ENCODE results near the gene ANKS1B.

ANKS1B gene

DNA sequence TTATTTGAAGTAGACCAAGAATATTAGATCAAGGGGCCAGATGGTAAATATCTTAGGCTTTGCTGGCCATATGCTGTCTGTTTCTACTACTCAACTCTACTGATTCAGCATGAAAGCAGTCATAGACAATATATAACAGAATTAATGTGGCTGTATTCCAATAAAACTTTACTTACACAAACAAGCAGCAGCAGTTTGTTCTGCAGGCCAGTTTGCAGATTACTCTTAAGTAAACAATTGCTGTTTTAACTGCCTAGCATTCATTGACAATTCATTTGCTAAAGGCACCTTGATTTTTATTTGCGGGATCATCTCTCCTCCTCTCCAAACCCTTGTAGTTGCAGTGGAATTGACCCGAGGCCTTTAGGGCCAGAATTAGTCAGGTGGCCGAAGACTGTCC, 431.3 kb downstream of the ANKS1B start:
- no peak for DNase-seq

- no peak for DNase-seq
Measured at GRCh38 chr12:99552022-99552421, 432.7 kb downstream of the ANKS1B start.

DNA sequence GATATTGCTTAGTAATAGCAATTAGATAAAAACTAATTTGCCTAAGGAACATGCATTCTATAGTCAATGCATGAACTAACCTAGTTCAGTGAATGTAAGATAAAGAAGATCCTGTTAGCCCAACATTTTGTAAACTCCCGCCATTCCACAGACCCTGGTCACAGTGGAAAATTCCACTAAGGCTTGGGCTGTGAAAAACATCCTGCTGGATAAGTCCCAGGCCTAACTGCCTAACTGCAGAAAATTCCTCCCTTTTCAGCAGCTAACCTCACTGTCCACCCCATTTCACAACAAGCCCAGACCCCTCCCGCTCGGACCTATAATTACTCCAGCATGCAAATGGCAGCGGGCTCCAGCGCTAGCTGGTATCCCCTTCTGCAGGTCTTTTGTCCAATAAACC, 435.1 kb downstream of the ANKS1B start:
- DNase-seq = no peak

DNA sequence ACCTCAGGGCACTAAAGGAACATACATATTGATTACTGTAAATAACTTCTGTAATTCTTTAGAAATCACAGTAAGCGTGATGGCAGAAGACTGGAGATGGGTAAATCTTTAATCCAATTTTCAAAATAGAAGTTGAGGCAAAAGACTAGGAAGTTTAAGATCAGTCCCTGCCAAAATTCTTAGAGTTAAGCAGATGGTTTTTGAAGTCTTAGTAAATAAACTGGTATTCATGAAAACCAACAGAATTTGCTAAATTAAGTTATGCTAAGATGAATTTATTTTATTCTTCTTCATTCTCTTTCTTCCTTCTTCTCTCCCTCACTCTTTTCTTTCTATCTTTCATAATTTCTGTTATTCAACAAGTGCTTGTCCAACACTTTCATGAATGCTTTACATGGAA, 435.5 kb downstream of the ANKS1B start:
- no peak for DNase-seq

DNA sequence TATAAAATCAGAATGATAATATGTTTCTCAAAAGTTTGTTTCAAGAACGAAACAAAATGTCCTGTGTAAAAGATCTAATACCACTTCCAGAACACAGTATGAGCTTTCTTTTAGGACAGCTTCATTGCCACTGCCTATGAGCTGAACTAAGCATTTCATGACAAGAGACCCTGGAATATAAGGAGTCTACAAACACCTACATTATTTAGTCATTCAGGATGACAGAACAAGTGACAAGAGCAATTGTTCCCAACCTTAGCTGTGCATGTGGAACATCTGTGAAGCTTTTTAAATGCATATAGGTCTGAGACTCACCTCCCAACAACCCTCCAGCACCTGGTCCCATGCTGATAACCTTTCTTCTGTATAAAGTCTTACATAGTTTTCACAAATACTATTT, 440.3 kb downstream of the ANKS1B start:
- DNase-seq = no peak

DNA sequence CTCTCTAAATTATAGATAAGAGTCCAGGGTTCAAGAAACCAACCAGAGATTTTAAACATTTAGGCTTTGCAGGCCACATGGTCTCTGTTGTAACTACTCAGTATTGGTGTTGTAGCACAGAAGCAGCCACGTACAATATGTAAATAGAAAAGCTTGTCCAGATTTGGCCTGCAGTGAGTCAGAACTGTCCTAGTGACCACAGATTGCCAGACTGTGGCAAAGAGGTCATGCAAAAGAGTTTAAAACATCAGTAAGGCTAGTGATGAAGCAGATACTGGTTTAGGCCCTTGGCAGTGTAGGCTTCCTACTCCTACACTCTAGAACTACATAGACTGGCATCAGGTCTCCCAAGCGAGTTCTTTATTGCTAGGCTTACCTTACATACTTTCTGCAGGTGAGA, 454.8 kb downstream of the ANKS1B start:
- no peak for DNase-seq

DNA sequence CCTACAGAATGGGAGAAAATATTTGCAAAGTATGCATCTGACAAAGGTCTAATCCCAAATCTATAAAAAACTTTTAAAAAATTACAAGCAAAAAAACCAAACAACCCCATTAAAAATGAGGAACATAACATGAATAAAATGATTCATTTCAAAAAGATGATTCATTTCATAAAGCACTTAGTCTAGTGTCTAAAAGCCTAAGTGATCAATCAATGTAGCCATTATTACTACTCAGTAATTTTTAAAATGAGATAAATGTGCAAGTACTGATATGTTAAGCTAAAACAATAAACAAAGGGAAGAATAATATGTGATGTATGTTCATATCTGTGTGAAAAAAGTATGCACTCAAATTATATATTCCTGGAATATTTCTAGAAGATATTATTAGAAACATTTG, 456.3 kb downstream of the ANKS1B start:
- no peak for DNase-seq

DNA sequence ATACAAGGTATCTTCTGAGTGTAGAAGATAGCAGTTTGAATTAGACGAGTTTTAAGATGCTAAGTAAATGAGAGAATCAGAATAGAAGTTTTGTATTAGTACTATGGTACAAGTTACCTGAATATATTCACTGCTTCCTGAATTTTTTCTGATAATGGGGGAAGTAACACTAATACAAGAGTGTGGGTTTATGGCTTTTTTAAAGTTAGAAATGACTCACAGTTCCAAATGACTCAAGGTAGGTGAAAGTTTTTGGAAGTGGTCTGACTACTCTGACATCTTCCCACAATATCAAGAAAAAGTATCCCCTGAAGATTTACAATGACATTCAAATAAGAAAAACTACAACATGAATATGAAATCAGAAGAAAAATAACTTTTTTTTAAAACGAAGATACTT, 460.9 kb downstream of the ANKS1B start:
- DNase-seq = no peak

DNA sequence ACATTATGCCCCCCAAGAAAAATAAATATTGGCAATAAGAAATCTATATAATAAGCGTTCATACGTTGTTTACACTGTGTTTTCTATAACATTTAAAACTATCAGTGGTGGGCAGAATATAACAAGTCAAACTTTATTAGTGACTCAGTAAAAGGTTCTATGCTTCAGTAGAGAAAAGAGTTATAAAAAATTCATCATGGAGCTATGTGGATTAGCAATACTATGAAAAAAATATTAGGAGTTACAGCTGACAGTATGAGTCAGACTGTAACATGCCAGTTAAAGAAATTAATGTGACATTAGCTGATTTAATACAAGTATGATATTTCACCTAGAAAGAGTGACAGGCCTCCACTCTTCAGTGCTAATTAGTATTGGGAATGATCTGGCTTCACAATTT, 462.3 kb downstream of the ANKS1B start:
- DNase-seq = no peak

DNA sequence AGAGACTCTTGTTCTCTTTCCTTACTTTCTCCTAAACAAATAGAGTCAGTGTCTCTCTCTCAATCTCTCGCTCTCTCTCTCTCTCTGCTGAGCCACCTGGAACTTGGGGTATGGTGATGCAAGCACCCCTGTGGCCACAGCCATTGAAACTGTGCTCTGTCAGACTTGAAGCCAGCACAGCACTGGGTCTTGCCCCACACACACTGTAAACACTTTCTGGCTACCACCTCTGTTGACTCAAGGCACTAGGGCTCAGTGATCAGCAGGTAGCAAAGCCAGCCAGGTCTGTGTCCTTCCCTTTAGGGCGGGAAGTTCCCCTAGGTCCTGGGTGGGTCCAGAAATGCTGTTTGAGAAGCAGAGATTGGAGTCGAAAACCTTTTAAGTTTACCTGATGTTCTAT, 463.1 kb downstream of the ANKS1B start:
- no peak for DNase-seq

DNA sequence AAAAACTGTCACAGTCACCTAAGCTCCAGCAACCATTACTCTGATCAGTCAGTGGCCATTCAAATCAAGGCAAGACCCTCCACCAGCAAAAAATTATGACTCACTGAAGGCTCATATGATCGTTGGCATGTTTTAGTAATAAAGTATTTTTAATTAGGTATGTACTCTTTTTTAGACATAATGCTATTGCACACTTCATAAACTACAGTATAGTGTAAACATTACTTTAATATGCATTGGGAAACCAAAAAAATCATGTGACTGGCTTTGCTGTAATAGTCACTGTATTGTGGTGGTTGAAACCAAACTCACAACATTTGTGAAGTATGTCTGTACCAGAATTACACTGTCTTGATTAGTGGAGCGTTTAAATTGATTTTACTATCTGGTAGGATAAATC, 471.7 kb downstream of the ANKS1B start:
- DNase-seq = no peak

GRCh38 chr12:99505805-99506204, 478.9 kb downstream of the ANKS1B start:
- no peak for DNase-seq

DNA sequence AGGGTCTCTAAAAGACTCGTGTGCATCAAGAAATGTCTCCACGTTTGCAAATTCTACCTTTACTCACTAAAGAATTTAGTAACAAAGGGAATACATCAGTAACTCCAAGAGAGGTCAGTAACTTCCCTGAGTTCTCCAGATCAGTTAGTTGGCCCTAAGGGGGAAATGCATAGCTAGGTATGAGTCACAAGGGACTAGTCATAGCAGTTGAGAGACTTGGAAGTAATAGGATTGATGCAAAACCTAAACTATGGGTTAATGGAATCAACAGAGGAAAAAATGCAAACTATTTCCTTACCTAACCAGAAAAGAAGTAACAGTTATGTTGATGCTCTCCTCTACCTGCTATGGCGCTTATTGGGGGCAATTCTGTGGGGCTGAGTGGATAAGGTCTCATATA, 486.0 kb downstream of the ANKS1B start:
- no peak for DNase-seq

DNA sequence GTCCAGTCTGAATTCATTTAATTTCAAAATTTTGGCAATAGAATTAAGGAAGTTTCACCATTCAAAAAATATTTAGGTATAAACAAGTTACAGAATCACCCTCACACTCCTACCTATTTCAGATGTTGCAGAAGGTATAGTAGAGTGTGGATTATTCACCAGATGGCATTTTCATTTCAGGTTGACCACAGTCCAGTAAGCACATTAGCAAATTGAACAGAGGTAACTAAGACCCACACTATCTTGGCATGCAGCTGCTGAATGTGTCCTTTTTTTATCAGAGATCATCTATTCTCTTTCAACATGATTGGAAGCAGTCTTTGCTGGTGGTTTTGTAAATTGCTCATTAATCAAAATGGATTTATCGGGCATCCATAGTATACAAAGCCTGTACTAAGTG, 488.9 kb downstream of the ANKS1B start:
- DNase-seq = no peak

DNA sequence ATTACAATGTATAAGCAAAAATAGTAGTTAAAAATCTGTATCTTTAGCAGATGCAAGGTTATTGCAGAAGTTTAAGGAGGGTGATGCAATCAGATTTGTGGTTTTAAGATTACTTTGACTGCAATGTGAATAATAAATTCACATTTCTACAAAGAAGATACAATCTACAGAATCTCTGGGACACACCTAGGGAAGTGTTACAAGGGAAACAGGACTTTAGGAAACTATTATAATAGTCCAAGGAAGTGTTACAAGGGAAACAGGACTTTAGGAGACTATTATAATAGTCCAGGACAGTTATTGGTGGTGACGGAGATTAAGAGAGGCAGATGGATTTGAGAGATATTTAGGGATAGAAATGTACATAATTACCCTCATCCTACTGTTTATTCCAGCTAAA, 491.5 kb downstream of the ANKS1B start:
- DNase-seq = no peak

DNA sequence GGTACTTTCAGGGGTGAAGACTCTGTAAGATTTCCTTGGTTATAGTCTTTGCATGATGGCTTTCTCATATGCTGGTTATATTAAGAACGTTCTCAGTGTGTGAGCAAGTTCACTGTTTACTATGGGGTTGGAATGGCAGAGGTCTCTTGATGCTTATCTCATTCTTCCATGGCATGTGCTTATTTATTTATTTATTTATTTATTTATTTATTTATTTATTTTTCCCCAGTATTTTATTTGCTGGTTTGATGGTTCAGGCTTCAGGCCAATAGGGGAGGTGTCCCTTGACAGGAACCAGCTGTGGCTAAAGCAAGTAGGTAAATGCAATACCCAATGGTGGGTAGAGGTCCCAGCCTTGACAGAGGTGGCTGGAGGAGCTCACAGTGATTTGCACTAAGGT, 498.5 kb downstream of the ANKS1B start:
- no peak for DNase-seq

DNA sequence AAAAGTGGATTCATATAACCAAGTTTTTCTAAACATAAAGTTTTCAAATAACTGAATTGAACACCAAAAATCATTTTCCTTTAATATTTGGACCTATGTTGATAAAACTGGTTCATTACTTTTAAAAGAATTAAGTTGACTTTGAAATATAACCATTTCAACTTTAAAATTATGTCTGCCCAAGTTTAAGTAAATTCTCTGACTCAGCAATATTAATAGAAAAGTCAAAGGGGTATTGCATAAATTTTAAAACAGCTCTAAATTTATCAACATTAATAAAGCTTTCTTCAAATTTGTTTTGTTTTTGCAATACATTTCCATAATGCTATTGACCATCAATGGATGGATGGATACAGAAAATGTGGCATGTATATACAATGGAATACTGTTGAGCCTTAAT, 505.6 kb downstream of the ANKS1B start:
- no peak for DNase-seq

DNA sequence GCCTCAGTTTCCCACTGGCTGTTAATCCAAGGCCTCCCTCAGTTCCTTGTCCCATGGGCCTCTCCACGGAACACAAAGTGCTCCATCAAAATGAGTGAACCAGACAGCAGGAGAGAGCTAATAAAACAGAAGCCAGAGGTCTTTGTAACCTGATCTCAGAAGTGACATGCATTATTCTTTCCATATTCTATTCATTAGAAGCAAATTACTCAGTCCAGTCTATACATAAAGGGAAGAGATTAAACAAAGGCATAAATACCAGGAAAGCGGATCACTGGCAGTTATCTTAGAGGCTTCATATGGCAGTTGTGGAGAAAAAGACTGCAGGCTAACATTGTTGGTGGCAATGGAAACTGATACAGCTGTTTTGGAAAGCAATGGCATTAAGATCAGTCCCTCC, 507.8 kb downstream of the ANKS1B start:
- no peak for DNase-seq

- no peak for DNase-seq
Measured at GRCh38 chr12:99455350-99456035, 529.2 kb downstream of the ANKS1B start.

DNA sequence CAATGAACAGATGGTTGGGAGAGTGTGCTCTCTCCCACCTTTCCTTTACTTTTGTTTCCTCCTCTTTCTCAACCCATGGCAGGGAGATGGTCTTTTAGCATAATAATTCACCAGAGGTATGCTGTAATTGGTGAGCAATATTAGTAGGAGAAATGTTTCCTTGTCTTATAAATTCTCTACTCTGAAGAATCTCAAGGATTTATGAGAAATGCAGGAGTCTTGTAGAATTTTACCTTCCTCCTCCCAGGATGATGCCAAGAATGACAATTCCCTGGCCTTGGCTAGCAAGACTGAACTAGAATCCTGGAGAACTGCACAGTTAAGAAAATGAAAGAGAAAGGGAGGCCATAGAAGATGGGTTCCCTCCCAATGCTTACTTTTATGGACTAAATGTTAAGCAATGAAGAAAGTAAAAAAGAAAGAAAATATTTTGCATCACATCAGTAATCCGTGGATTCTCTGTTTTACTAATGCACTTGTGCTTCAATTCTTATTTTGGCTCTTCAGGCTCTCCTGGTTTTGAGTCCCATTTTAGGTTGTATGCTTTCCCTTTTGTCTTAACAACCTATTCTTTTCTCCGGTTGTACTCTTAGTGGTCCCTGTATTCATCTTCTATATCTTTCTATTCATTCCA, 530.1 kb downstream of the ANKS1B start:
- DNase-seq = no peak

DNA sequence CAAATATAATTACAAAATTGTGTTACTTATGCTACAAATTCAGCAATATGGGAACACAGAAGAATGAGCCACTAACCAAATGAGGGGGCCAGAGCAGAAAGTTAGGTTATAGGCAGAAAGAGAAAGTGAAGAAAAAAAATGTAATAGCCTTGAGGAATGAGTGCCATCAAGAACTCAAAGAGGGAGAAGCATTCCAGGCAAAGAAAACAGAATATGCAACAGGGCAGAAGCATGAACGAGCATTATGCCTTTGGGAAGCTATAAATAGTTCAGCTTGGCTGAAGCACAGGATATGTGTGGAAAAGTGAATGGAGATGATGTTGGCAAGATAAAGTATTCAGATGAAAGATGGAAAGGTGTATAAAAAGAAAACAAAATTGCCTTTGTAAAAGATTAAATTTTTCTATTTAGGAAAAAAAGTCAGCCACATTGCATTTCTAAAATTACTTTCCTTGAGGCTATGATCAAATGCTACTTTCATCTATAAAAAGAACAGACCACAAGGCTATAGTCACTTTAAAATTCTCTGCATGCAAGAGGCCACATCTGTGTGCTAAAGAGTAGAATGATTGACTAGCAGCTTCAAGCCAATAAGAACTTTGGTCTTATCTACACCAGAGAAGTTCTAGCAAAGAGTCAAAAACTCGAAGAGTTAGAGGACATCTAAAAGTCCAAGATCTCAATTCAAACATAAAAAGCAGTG, 530.7 kb downstream of the ANKS1B start:
- no peak for DNase-seq

DNA sequence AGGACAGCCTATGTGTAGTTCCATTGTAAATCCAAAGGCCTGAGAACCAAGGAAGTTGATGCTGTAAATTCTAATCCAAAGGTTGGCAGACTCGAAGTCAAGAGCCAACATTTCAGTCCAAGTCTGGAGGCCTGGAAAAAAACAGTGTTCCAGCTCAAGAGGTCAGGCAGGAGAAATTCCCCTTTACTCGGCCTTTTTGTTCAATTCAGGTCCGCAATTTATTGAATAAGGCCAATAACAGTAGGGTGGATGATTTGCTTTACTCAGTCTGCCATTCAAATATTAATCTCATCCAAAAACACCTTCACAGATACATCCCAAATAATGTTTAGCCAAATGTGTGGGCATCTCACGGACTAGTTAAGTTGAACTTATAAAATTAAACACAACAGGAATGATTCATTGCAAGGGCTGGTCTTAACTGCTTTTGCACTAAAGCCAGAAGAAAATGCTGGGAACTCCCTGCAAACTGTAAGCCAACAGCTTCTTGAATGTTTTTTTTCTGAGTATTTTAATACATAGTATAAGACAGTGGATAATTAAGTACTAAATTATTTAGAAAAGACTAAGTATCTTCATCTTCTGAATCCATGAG, 534.6 kb downstream of the ANKS1B start:
- DNase-seq = no peak

DNA sequence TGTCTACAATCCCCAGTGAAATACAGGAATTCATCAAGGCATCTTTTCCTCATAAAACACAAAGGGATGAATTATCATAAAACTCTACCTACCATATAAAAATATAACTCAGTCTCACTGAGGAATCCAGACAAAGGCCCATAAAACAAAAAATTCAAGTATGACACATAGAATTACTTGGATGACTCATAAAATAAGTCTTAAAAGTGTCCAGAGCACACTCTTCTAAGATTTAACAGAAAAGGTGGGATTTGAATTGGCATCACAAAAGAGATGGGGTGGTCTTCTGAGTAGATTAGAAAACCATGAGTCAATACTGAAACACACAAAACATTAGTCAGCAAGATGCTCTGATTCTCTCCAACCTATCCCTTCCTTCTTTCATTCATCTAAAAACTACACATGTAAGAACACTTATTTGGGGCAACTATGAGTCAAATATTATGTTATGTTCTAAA, 539.8 kb downstream of the ANKS1B start:
- no peak for DNase-seq

DNA sequence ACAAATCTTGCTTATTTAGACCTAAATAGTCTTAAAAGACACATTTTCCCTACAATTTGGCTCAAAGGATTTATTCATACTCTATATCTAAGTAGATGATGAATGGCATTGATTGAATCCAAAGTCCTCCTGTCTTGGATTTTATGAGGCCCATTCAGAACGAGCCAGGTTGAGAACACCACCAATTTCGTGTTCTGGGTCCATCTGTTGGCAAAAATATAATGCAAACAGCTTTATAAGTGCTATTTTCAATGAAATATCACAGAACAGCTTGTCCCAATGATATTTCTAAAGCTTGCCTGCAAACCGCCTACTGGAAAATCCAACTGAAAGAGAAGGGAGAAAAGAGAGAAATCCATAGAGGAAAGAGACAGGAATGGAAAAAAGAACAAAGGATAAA, 542.0 kb downstream of the ANKS1B start:
- DNase-seq = no peak
